ENCODE results near the gene TADA3. TPM values are rescaled to one million over a fixed set of nuclear protein-coding genes. Genes with fewer than 3 reads are reported as not detected.

The TADA3 gene, protein sequence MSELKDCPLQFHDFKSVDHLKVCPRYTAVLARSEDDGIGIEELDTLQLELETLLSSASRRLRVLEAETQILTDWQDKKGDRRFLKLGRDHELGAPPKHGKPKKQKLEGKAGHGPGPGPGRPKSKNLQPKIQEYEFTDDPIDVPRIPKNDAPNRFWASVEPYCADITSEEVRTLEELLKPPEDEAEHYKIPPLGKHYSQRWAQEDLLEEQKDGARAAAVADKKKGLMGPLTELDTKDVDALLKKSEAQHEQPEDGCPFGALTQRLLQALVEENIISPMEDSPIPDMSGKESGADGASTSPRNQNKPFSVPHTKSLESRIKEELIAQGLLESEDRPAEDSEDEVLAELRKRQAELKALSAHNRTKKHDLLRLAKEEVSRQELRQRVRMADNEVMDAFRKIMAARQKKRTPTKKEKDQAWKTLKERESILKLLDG
- total RNA-seq (100 to 1,000 TPM in 1 of 2 donors, 10 to 100 TPM in 1; 94.6 to 123 TPM), polyA plus RNA-seq (ENCODE audit: insufficient read depth, low read depth, low replicate concordance) (123 TPM)
- long read RNA-seq, donor 1, transcript TADA3-201 (9 exons, 2,355 nt): major isoform, 26 of 43 reads
- long read RNA-seq, donor 1, partial matches to known transcripts: 17 of 43 reads
- long read RNA-seq, donor 1, other reads (novel, unspliced or antisense): 0 of 43 reads
- long read RNA-seq, donor 2, transcript TADA3-201 (9 exons, 2,355 nt): major isoform, 14 of 29 reads
- long read RNA-seq, donor 2, transcript TADA3-205 (5 exons, 1,868 nt): minor isoform, 9 of 29 reads
- long read RNA-seq, donor 2, partial matches to known transcripts: 5 of 29 reads
- long read RNA-seq, donor 2, other reads (novel, unspliced or antisense): 0 of 29 reads

- Histone ChIP-seq H3K9me3 (no peaks in the 10 kb centered on the region), H3K4me3 (peak within 1 kb of the TSS; percentile 82 to 96), H3K27me3 (no peaks in the 10 kb centered on the region), H3K36me3 (ENCODE audit: low read depth, missing control alignments) (no peaks in the 10 kb centered on the region), H3K4me1 (peaks cover 8% of the 10 kb centered on the region), H3K27ac (peak within 1 kb of the TSS; percentile 94)
- peak; percentile 95 for DNase-seq
- intact Hi-C loops (cut with DNase I; ENCODE audit: low total_unique reads): no loop called here
- WGBS, 2 donors: 0% methylated on average over 30 to 65 of the region's 65 CpGs
- TF ChIP-seq POLR2A (IDR thresholded peaks at IDR 0.05) (no peak), CTCF (IDR thresholded peaks at IDR 0.05) (peak in 2 of 3 experiments; percentile 17 to 22)
Observed at GRCh38 chr3:9792405-9793160, at the start of gene TADA3, which contains the start of gene ARPC4. TSS of gene TADA3 (minus strand) at chr3:9792473. CDS start at chr3:9791466, 1,007 bp downstream. TSS of gene ARPC4 (plus strand) at chr3:9793082. CDS start at chr3:9793122, 40 bp downstream.

- Histone ChIP-seq H3K4me3 (no peak overlapping the region), H3K9me3 (no peaks in the 10 kb centered on the region), H3K36me3 (ENCODE audit: low read depth, missing control alignments) (no peaks in the 10 kb centered on the region), H3K4me1 (peaks cover 3% of the 10 kb centered on the region), H3K27ac (no peak overlapping the region), H3K27me3 (no peaks in the 10 kb centered on the region)
- intact Hi-C loops (cut with DNase I; ENCODE audit: low total_unique reads): no loop called here
- TF ChIP-seq CTCF (IDR thresholded peaks at IDR 0.05) (no peak), POLR2A (IDR thresholded peaks at IDR 0.05) (no peak)
- DNase-seq: no peak
- WGBS, 2 donors: 79 to 80% methylated on average over 8 of the region's 8 CpGs
Observed at GRCh38 chr3:9841015-9841414, 48.7 kb upstream of the TADA3 start.

DNA sequence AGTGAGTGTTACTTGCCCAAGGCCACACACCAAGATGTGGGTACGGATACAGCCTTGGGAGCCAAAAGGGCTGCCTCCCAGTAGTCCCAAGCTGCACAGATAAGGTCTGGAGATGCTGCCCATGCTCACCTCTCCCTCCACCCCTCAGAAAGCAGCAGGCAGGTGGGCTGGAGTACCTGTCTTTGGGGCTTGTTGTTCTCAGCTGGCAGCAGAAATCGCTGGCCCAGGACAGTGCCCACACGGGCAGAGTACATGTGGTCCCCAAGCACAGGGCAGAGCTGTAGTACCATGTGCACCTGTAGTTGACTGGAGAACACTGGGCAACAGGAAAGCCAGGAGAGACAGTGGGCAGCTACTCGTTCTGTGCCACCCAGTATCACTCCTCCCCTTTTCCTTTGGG lies 46.6 kb upstream of the TADA3 start:
- Histone ChIP-seq H3K36me3 (ENCODE audit: low read depth, missing control alignments) (no peaks in the 10 kb centered on the region), H3K4me1 (peaks cover 3% of the 10 kb centered on the region), H3K4me3 (no peak overlapping the region), H3K27ac (no peak overlapping the region), H3K27me3 (no peaks in the 10 kb centered on the region), H3K9me3 (no peaks in the 10 kb centered on the region)
- no peak for DNase-seq
- TF ChIP-seq POLR2A (IDR thresholded peaks at IDR 0.05): no peak
- no peak for TF ChIP-seq CTCF (IDR thresholded peaks at IDR 0.05)
- intact Hi-C loops (cut with DNase I; ENCODE audit: low total_unique reads): no loop called here
- 75% methylated on average over 4 of the region's 4 CpGs; no CpG with 5 or more reads in 1 of the 2 donors for WGBS, 2 donors

DNA sequence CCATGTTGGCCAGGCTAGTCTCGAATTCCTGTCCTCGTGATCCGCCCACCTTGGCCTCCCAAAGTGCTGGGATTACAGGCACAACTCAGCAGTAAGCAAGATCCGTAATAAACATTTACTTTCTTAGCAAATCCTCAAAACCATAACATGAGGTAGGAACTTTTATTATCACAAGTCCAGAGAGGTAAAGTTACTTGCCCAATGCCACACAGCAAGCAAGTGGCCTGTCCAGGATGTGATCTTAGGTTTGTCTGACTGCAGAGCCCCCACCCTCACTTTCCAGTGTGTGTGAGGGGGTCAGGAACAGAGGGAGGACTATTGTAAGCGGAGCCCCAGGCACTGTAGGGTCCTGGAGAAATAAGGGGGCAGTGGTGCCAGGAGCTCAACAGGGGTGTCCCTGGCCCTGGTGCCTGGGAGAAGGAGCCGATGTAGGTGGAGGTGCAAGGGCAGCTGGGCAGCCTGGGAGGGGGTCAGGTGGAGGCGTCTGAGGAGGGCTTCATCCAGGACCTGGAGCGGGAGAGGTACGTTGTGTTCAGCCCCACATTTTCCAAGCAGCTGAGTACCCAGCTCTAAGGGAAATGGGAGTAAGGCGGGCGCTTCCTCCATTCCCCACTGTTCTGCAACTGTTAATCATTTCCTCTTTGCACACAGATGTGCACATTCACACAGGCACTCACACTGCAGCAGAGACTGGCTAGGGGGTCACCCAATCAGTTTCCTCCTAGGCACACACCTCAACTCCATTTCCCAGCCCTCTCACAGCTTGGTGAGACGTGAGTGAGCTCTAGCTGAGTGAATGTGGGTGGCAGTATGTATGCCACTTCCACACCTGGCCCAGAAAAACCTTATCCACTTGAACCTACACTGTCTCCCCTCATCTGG lies 45.7 kb upstream of the TADA3 start:
- no peaks in the 10 kb centered on the region for H3K36me3 ChIP-seq (ENCODE audit: low read depth, missing control alignments)
- WGBS, 2 donors: 86 to 90% methylated on average over 8 to 12 of the region's 12 CpGs
- no peaks in the 10 kb centered on the region for H3K27me3 ChIP-seq
- H3K9me3 ChIP-seq: no peaks in the 10 kb centered on the region
- intact Hi-C loops (cut with DNase I; ENCODE audit: low total_unique reads): no loop called here
- DNase-seq: no peak
- no peak for TF ChIP-seq CTCF (IDR thresholded peaks at IDR 0.05)
- no peak for TF ChIP-seq POLR2A (IDR thresholded peaks at IDR 0.05)
- no peak overlapping the region for H3K4me3 ChIP-seq
- no peak overlapping the region for H3K27ac ChIP-seq
- peaks cover 3% of the 10 kb centered on the region for H3K4me1 ChIP-seq
